Body of pancreas (tissue), 4 donors: ENCODE results near the gene ADAMTS19. TPM values are rescaled to one million over a fixed set of nuclear protein-coding genes. Genes with fewer than 3 reads are reported as not detected.

Experiments used
- ATAC-seq: fragments of 150-250 bp; one replicate; pipeline ENCODE4 v1.9.1; 2016
- DNase-seq, 4 donors: peaks; one replicate each; pipeline ENCODE4 v3.0.0-alpha.2; 2019
- H3K27ac ChIP-seq, 4 donors: fragments of 200-600 bp; sonication (generic); 1 replicate in 3 of 4; 2 replicates in 1 of 4; pipeline versions ENCODE4 v1.5.1 to v1.6.1; 2016 to 2019; ENCODE audit warnings: mild to moderate bottlenecking in 1 of 4, mixed read lengths in 1 of 4, moderate library complexity in 1 of 4
- H3K27me3 ChIP-seq, 2 donors: fragments of 200-600 bp; sonication (generic); one replicate each; pipeline ENCODE4 v1.6.0; 2016; ENCODE audit warnings: mild to moderate bottlenecking in 1 of 2
- H3K36me3 ChIP-seq, 2 donors: fragments of 200-600 bp; sonication (generic); replicated peaks in 1 of 2; 2 replicates each; pipeline ENCODE4 v1.5.1; 2016; ENCODE audit warnings: low read depth in 2 of 2; ENCODE audit not compliant: insufficient read depth in 1 of 2
- H3K4me1 ChIP-seq: fragments of 200-600 bp; sonication (generic); one replicate; pipeline ENCODE4 v1.6.0; 2016
- H3K4me3 ChIP-seq, 2 donors: fragments of 200-600 bp; sonication (generic); 1 replicate in 1 of 2; 2 replicates in 1 of 2; pipeline ENCODE4 v1.5.1; 2016 to 2019
- H3K9me3 ChIP-seq, 3 donors: fragments of 200-600 bp; sonication (generic); 1 replicate in 2 of 3; 2 replicates in 1 of 3; pipeline ENCODE4 v1.5.1; 2016
- POLR2A ChIP-seq, 3 donors: fragments of 450-650 bp; IDR thresholded peaks; one replicate each; pipeline ENCODE4 v1.6.1; 2016; ENCODE audit warnings: antibody characterized with exemption in 3 of 3, mild to moderate bottlenecking in 2 of 3
- WGBS, 2 donors: methylation state at CpG; one replicate each; pipeline ENCODE4 v1.1.5; 2017; 5-methylcytosine and 5-hydroxymethylcytosine counted together
- intact Hi-C: fragments of 100-400 bp; cut with DNase I; formaldehyde crosslinking; loops from one replicate; pipeline ENCODE4 v1.15.1; 2023
- total RNA-seq, 2 donors: library from RNA; depleted of rRNA; stranded (reverse); fragments of >200 nt; gene quantifications; one replicate each; pipeline ENCODE4 v1.1.0, GENCODE V29; 2016
- TF ChIP-seq, protein P1 (sequence below), 7 experiments: fragments of 450-650 bp in 4 of 7; fragments of 200-600 bp in 3 of 7; sonication (generic) in 3 of 7; IDR thresholded peaks; one replicate each; pipeline ENCODE4 v1.5.1; 2016 to 2019; ENCODE audit warnings: antibody characterized with exemption in 7 of 7

ADAMTS19 gene
- total RNA-seq, 2 donors from 2014 or later, result 0.26 to 1.3 TPM

DNA sequence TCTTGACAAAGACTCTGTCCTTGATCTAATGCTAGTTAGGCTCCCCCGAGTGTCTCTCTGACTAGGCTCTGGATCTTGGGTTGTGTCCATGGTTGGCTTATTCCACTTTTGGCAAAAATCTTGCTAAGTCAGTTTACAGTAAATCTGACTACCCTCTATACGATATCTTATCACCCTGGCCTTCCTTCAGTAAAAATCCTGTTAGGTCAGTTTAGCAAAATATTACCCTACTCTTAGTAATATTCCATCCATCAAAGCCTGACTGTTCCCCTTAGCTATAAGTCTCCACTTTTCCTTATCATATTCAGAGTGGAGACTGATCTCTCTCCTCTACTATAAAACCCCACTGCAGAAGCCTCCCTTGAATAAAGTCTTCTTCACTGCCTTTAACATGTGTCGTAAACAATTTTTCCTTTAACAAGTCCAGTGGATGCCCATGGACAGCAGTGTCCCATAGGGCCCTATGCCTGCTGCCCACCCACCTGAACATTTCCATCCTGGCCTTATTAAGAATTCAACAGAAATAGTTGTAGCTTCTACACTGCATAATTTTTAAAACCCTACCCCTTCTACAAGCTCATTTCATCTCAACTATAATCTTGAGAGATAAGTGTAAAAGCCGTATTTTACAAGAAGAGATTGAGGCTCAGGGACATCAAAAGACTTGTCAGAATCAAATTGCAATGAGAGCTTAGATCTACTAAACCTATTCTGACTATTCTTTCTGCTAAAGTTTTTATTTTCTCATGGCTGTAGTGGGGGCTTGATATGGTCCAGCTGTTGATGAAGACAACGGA lies 310.1 kb downstream of the ADAMTS19 start:
- Histone ChIP-seq H3K36me3 (no peaks in the 10 kb centered on the region), H3K4me3 (no peak overlapping the region), H3K27ac (no peak overlapping the region), H3K9me3 (no peaks in the 10 kb centered on the region), H3K4me1 (no peaks in the 10 kb centered on the region), H3K27me3 (no peaks in the 10 kb centered on the region)
- intact Hi-C loops, result no loop called here
- ATAC-seq (peak; percentile 28), DNase-seq (no peak)
- 44 to 50% methylated on average over 5 of the region's 5 CpGs for WGBS, 2 donors
- no peak for TF ChIP-seq POLR2A (IDR thresholded peaks at IDR 0.05)
- TF ChIP-seq, protein P1, sequence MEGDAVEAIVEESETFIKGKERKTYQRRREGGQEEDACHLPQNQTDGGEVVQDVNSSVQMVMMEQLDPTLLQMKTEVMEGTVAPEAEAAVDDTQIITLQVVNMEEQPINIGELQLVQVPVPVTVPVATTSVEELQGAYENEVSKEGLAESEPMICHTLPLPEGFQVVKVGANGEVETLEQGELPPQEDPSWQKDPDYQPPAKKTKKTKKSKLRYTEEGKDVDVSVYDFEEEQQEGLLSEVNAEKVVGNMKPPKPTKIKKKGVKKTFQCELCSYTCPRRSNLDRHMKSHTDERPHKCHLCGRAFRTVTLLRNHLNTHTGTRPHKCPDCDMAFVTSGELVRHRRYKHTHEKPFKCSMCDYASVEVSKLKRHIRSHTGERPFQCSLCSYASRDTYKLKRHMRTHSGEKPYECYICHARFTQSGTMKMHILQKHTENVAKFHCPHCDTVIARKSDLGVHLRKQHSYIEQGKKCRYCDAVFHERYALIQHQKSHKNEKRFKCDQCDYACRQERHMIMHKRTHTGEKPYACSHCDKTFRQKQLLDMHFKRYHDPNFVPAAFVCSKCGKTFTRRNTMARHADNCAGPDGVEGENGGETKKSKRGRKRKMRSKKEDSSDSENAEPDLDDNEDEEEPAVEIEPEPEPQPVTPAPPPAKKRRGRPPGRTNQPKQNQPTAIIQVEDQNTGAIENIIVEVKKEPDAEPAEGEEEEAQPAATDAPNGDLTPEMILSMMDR (IDR thresholded peaks at IDR 0.05), result no peak

DNA sequence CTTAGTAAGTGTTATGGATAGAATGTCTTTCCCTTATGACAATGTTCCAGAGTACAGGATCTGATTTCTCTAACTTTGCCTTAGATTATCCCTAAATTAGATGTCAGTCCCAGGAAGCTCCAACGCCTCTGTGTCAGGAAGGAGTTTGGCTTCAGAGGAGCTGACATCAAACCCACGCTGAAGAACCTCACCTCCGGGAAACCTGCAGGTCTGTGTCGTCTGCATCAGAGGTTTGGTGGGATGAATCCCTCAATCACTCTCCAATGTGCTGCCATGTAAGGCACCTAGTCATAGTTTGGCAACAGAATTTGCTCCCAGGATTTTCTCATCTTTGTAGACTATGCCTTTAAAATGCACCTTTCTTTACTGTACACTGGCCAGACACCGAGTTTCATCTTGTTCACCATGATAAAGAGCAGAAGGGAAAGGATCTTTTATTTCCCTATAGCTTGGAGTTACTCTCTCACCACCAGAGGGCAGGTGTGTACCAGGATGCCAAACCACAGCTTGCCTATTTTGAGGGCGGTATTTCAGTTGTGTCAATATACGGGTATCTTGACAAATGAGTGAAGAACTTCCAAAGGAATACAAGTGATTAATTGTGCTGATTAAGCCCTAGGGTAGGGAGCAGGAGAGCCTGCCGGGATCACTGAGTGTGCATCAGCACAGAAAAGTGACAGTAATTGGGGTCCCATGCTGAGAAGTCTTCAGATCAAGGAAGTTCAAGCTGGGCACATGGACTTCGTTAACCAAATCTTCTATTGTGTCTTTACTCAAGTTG lies 311.1 kb downstream of the ADAMTS19 start:
- no peaks in the 10 kb centered on the region for H3K27me3 ChIP-seq
- WGBS, 2 donors, result 21 to 26% methylated on average over 7 to 9 of the region's 9 CpGs
- no peaks in the 10 kb centered on the region for H3K4me1 ChIP-seq
- H3K9me3 ChIP-seq, result no peaks in the 10 kb centered on the region
- H3K36me3 ChIP-seq, result no peaks in the 10 kb centered on the region
- DNase-seq, result peak; percentile 57 to 71 (median 64)
- no peak overlapping the region for H3K4me3 ChIP-seq
- ATAC-seq, result peak; percentile 73
- H3K27ac ChIP-seq, result no peak overlapping the region
- no peak for TF ChIP-seq POLR2A (IDR thresholded peaks at IDR 0.05)
- TF ChIP-seq, protein P1 (IDR thresholded peaks at IDR 0.05), result peak; percentile 59 to 80 (median 75)
- intact Hi-C loops, result no loop called here

DNA sequence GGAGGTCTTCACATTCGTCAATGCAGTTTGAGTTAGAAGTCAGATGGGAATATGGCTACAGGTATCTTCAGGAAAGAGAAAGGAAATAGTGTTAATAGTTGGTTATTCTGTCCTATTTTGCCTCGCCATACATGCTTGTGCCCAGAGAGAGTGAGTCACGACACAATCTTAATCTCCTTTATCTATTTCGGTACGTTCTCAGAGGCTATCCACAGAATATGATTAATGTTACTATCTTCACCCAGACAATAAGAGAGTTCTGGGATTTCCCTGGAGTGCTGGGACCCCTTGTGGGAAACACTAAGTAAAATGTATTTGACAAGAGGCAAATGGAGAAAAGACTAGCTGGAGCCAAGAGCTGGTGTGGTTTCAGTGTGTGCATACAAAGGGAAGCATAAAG lies 313.3 kb downstream of the ADAMTS19 start:
- TF ChIP-seq, protein P1 (IDR thresholded peaks at IDR 0.05), result no peak
- no peak for TF ChIP-seq POLR2A (IDR thresholded peaks at IDR 0.05)
- intact Hi-C loops, result no loop called here
- Histone ChIP-seq H3K4me1 (no peaks in the 10 kb centered on the region), H3K27ac (no peak overlapping the region), H3K9me3 (no peaks in the 10 kb centered on the region), H3K27me3 (no peaks in the 10 kb centered on the region), H3K4me3 (no peak overlapping the region), H3K36me3 (no peaks in the 10 kb centered on the region)
- ATAC-seq (no peak), DNase-seq (no peak)
- WGBS, 2 donors, result 57 to 70% methylated on average over 5 of the region's 5 CpGs

DNA sequence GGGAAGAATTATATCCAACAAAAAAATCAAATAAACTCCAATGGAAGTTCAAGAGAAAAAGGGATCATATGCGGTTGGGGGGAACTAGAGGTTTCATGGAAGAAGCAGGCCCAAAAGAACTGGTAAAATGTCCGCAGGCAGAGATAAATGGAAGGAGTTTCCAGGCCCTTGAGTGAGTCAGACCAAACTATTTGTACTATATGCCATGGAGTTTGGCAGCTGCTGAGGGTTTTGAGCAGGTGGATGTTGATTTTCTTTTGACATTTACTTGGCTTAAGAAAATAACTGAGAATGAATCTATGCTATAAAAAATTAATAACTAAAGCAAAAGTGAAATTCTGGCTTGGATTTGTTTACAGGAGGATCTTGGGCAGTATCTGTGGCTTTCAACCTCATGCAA lies 321.5 kb downstream of the ADAMTS19 start:
- intact Hi-C loops, result no loop called here
- Histone ChIP-seq H3K36me3 (no peaks in the 10 kb centered on the region), H3K9me3 (no peaks in the 10 kb centered on the region), H3K27me3 (no peaks in the 10 kb centered on the region), H3K27ac (no peak overlapping the region), H3K4me1 (no peaks in the 10 kb centered on the region), H3K4me3 (no peak overlapping the region)
- no peak for ATAC-seq
- WGBS, 2 donors, result 46 to 66% methylated on average over 2 of the region's 2 CpGs
- TF ChIP-seq, protein P1 (IDR thresholded peaks at IDR 0.05), result no peak
- no peak for TF ChIP-seq POLR2A (IDR thresholded peaks at IDR 0.05)
- DNase-seq, result no peak
